ENCODE results near the gene ATP6V1B1. TPM values are rescaled to one million over a fixed set of nuclear protein-coding genes. Genes with fewer than 3 reads are reported as not detected.

Gene ATP6V1B1
- total and polyA plus RNA-seq, 10 of the 15 experiments (the other 5 are each of a cell fraction or from before 2014, with no cell fraction given): not detected

- Histone ChIP-seq H2AFZ (ENCODE audit: control insufficient read depth, low read depth, low read length) (no peak overlapping the region), H4K20me1 (ENCODE audit: control insufficient read depth, insufficient read depth) (no peaks in the 10 kb centered on the region), H3K4me1 (ENCODE audit: control insufficient read depth, insufficient read depth, low read length) (no peaks in the 10 kb centered on the region), H3K27ac (ENCODE audit: control insufficient read depth, insufficient read depth) (no peak overlapping the region), H3K4me3 (no peak overlapping the region), H3K9me3 (replicated peaks; ENCODE audit: control insufficient read depth, insufficient read depth, low read length) (no peaks in the 10 kb centered on the region; the same call in 2 of the 3 replicates), H3K79me2 (ENCODE audit: control insufficient read depth, insufficient read depth, low read length) (no peaks in the 10 kb centered on the region), H3K4me2 (ENCODE audit: control insufficient read depth, insufficient read depth) (no peak overlapping the region), H3K9ac (ENCODE audit: control insufficient read depth, insufficient read depth, low read length) (no peak overlapping the region), H3K36me3 (ENCODE audit: control insufficient read depth in 2 of 2, insufficient read depth in 2 of 2, low read length in 1 of 2) (no peaks in the 10 kb centered on the region), H3K27me3 (replicated peaks in 1 of 2; ENCODE audit: control insufficient read depth in 2 of 2, insufficient read depth in 2 of 2, low read length in 1 of 2) (peaks cover 10 to 19% of the 10 kb centered on the region in 2 experiments)
- intact Hi-C loops (cut with micrococcal nuclease; ENCODE audit: unreplicated experiment) (no loop called here), in situ Hi-C loops (cut with MboI) (no loop called here)
- TF ChIP-seq RAD51 (IDR thresholded peaks at IDR 0.05): no peak
- no peak for TF ChIP-seq USF1 (IDR thresholded peaks at IDR 0.05; ENCODE audit: borderline replicate concordance, extremely low read length, insufficient read depth, low read depth, low read length)
- no peak for TF ChIP-seq NFXL1 (IDR thresholded peaks at IDR 0.05; ENCODE audit: borderline replicate concordance)
- TF ChIP-seq RUNX3 (IDR thresholded peaks at IDR 0.05; ENCODE audit: low read length): no peak
- no peak for TF ChIP-seq E2F4 (IDR thresholded peaks at IDR 0.05; ENCODE audit: low read depth, low read length)
- TF ChIP-seq E2F8 (IDR thresholded peaks at IDR 0.05; ENCODE audit: low read depth, partially characterized antibody): no peak
- no peak for TF ChIP-seq TAF1 (IDR thresholded peaks at IDR 0.05; ENCODE audit: borderline replicate concordance, low read depth, low read length)
- no peak for TF ChIP-seq MAX (IDR thresholded peaks at IDR 0.05; ENCODE audit: low read depth, low read length)
- TF ChIP-seq MXI1 (IDR thresholded peaks at IDR 0.05; ENCODE audit: low read depth, low read length): no peak
- no peak for TF ChIP-seq ATF3 (IDR thresholded peaks at IDR 0.05; ENCODE audit: borderline replicate concordance, extremely low read depth, low read depth, low read length)
- no peak for TF ChIP-seq SMC3 (IDR thresholded peaks at IDR 0.05; ENCODE audit: borderline replicate concordance, low read length)
- TF ChIP-seq ZNF207 (IDR thresholded peaks at IDR 0.05; ENCODE audit: borderline replicate concordance): no peak
- TF ChIP-seq ZBED1 (IDR thresholded peaks at IDR 0.05; ENCODE audit: borderline replicate concordance): no peak
- no peak for TF ChIP-seq FOXK2 (IDR thresholded peaks at IDR 0.05)
- no peak for TF ChIP-seq SUZ12 (IDR thresholded peaks at IDR 0.05; ENCODE audit: unreplicated experiment)
- no peak for TF ChIP-seq CREB1 (IDR thresholded peaks at IDR 0.05; ENCODE audit: low read depth)
- TF ChIP-seq ZZZ3 (IDR thresholded peaks at IDR 0.05; ENCODE audit: control insufficient read depth, insufficient read length, low read depth): no peak
- no TSS peak for BruUV-seq (replicated peaks)
- ChIA-PET SMC1A (ENCODE audit: uncharacterized antibody, unreplicated experiment) (no interaction called here), RAD21 (ENCODE audit: unreplicated experiment) (no interaction called here), CTCF (no interaction called here), POLR2A (no interaction called here)
- no peak for DNase-seq (ENCODE audit: low read depth, low spot score)
- FAIRE-seq: no peak
- WGBS (ENCODE audit: insufficient coverage, insufficient replicate concordance, low lambda C conversion rate, missing lambda C conversion rate): 19% methylated on average over 10 of the region's 10 CpGs
- no peak for ATAC-seq
Measured at GRCh38 chr2:70886541-70886987, 49.1 kb upstream of the ATP6V1B1 start.

Data from GM12878 (cell line).